Panc1 (cell line): ENCODE results near the gene DCAF8L2. TPM values are rescaled to one million over a fixed set of nuclear protein-coding genes. Genes with fewer than 3 reads are reported as not detected.

ENCODE experiments used
- ATAC-seq: fragments of 200-7000 bp; cut with Tn5 transposase; 2 replicates; pipeline ENCODE4 v1.9.1; 2020; ENCODE audit warnings: mild to moderate bottlenecking, moderate library complexity
- BruUV-seq: library from RNA; stranded (reverse); fragments of 400-500 nt; replicated peaks from 2 replicates; lab custom pipeline; 2021; lab: Mats Ljungman, UMichigan
- CTCF ChIA-PET: fragments of 300-600 bp; sonication (Branson Sonifier 250); formaldehyde crosslinking; loops from one replicate; lab custom pipeline; 2022; ENCODE audit warnings: antibody characterized with exemption; lab: Charles Lee
- POLR2A ChIA-PET: fragments of 300-600 bp; sonication (Branson Sonifier 250); formaldehyde crosslinking; loops from one replicate; lab custom pipeline; 2022; ENCODE audit warnings: antibody characterized with exemption; lab: Charles Lee
- DNase-seq: peaks from one replicate; pipeline ENCODE4 v3.0.0-alpha.2; 2010; ENCODE audit warnings: low read depth, low spot score
- H3K27ac ChIP-seq: 2 replicates; pipeline ENCODE4 v1.5.1; 2011; ENCODE audit warnings: mild to moderate bottlenecking, low read length, inconsistent platforms
- H3K27me3 ChIP-seq: fragments of 200-500 bp; sonication (Bioruptor generic); 2 replicates; pipeline ENCODE4 v1.6.0; 2014; ENCODE audit warnings: low read length, inconsistent platforms; ENCODE audit not compliant: control insufficient read depth, insufficient read depth
- H3K36me3 ChIP-seq: fragments of 200-500 bp; sonication (Bioruptor generic); 2 replicates; pipeline ENCODE4 v1.5.1; 2014; ENCODE audit warnings: inconsistent platforms, mild to moderate bottlenecking, low read length, moderate library complexity; ENCODE audit not compliant: control insufficient read depth, insufficient read depth
- H3K4me1 ChIP-seq: 2 replicates; pipeline ENCODE4 v1.5.1; 2011; ENCODE audit warnings: inconsistent platforms, mild to moderate bottlenecking, low read length, moderate library complexity; ENCODE audit not compliant: control insufficient read depth, insufficient read depth
- H3K4me3 ChIP-seq, 2 experiments: 2 replicates each; pipeline ENCODE4 v1.5.1; 2011 to 2012; ENCODE audit warnings: low read depth in 2 of 2, low read length in 2 of 2, mild to moderate bottlenecking in 2 of 2, inconsistent platforms in 1 of 2, moderate library complexity in 1 of 2
- H3K9me3 ChIP-seq: fragments of 200-500 bp; sonication (Bioruptor generic); 2 replicates; pipeline ENCODE4 v1.5.1; 2014; ENCODE audit warnings: low read depth, mild to moderate bottlenecking, inconsistent platforms, low read length, moderate library complexity; ENCODE audit not compliant: control insufficient read depth, insufficient read depth
- CTCF ChIP-seq: fragments of 450-650 bp; IDR thresholded peaks from 2 replicates; pipeline ENCODE4 v1.5.1; 2017; ENCODE audit warnings: mild to moderate bottlenecking
- POLR2AphosphoS5 ChIP-seq: IDR thresholded peaks from 2 replicates; pipeline ENCODE4 v1.6.1; 2012; ENCODE audit warnings: mild to moderate bottlenecking, low read depth, low read length, moderate library complexity
- REST ChIP-seq, 2 experiments: IDR thresholded peaks; 2 replicates each; pipeline ENCODE4 v1.6.1; 2011 to 2012; ENCODE audit warnings: low read depth in 2 of 2, control low read depth in 1 of 2, low read length in 1 of 2, mild to moderate bottlenecking in 1 of 2, moderate library complexity in 1 of 2; ENCODE audit not compliant: insufficient read depth in 1 of 2
- SIN3A ChIP-seq: IDR thresholded peaks from 2 replicates; pipeline ENCODE4 v1.6.1; 2012; ENCODE audit warnings: low read depth, mild to moderate bottlenecking, low read length, moderate library complexity, borderline replicate concordance; ENCODE audit not compliant: insufficient read depth
- TCF7L2 ChIP-seq: IDR thresholded peaks from 2 replicates; pipeline ENCODE4 v1.6.1; 2011; ENCODE audit warnings: mild to moderate bottlenecking, low read depth, low read length, inconsistent platforms
- in situ Hi-C: cut with HindIII; loops from 2 replicates; pipeline ENCODE4 v1.10.0; 2016; ENCODE audit warnings: low sequenced_read_pairs, low pct_unique_long_range_greater_than_20kb
- intact Hi-C: fragments of 100-400 bp; cut with micrococcal nuclease; formaldehyde crosslinking; loops from one replicate; pipeline ENCODE4 v1.10.0; 2022; ENCODE audit not compliant: unreplicated experiment
- total RNA-seq: library from RNA; stranded (reverse); gene quantifications from one replicate; pipeline ENCODE4 v1.2.1, GENCODE V29; 2021; ENCODE audit not compliant: unreplicated experiment

DCAF8L2 gene
- total RNA-seq, 1 experiment from 2014 or later: not detected

- no TSS peak for BruUV-seq
- in situ Hi-C loops (no loop called here), intact Hi-C loops (no loop called here)
- H3K9me3 ChIP-seq: no peaks in the 10 kb centered on the region
- H3K4me3 ChIP-seq: no peak overlapping the region
- no peaks in the 10 kb centered on the region for H3K27me3 ChIP-seq
- CTCF ChIA-PET: no interaction called here
- ATAC-seq (no peak), DNase-seq (no peak)
- POLR2A ChIA-PET: no interaction called here
- H3K4me1 ChIP-seq: no peaks in the 10 kb centered on the region
- no peaks in the 10 kb centered on the region for H3K36me3 ChIP-seq
- TF ChIP-seq SIN3A (no peak), POLR2AphosphoS5 (no peak), TCF7L2 (no peak), REST (IDR thresholded peaks at IDR 0.05; ENCODE audit: insufficient read depth in 1 of 2, low read depth in 2 of 2, low read length in 1 of 2) (no peak), CTCF (no peak)
- H3K27ac ChIP-seq: no peak overlapping the region
Observed at GRCh38 chrX:27796640-27797257, 206.6 kb downstream of the DCAF8L2 start.

- in situ Hi-C loops: no loop called here
- no peaks in the 10 kb centered on the region for H3K4me1 ChIP-seq
- H3K9me3 ChIP-seq: no peaks in the 10 kb centered on the region
- no peak overlapping the region for H3K4me3 ChIP-seq
- no peaks in the 10 kb centered on the region for H3K36me3 ChIP-seq
- no TSS peak for BruUV-seq
- TF ChIP-seq CTCF (no peak), TCF7L2 (no peak), REST (IDR thresholded peaks at IDR 0.05; ENCODE audit: insufficient read depth in 1 of 2, low read depth in 2 of 2, low read length in 1 of 2) (no peak), SIN3A (no peak), POLR2AphosphoS5 (no peak)
- no peak overlapping the region for H3K27ac ChIP-seq
- ATAC-seq: no peak
- intact Hi-C loops: no loop called here
- no peak for DNase-seq
- ChIA-PET POLR2A (no interaction called here), CTCF (no interaction called here)
- no peaks in the 10 kb centered on the region for H3K27me3 ChIP-seq
Observed at GRCh38 chrX:27797575-27797974, 207.4 kb downstream of the DCAF8L2 start.
